ENCODE results near the gene ANO3.

Gene ANO3

DNA sequence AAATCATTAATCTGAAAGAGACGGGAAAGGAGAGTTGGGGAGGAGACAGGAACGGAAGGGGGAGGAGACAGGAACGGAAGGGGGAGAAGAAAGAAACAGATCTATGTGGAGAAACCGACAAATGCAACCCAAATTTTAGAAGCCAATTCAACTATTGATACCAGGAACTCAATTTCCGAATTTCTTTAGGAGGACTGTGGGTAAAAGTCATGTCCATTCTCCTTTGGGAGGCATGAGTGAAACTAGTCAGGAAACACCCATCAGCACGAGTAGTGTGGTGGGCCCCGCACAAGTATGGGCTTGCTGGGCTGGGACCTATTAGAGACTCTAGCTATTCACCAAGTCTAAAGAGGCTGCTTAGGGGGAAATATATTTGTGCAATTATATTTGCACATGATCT lies 18.1 kb downstream of the ANO3 start:
- no peak for DNase-seq (ENCODE audit: low spot score)
- TF ChIP-seq, protein P1, sequence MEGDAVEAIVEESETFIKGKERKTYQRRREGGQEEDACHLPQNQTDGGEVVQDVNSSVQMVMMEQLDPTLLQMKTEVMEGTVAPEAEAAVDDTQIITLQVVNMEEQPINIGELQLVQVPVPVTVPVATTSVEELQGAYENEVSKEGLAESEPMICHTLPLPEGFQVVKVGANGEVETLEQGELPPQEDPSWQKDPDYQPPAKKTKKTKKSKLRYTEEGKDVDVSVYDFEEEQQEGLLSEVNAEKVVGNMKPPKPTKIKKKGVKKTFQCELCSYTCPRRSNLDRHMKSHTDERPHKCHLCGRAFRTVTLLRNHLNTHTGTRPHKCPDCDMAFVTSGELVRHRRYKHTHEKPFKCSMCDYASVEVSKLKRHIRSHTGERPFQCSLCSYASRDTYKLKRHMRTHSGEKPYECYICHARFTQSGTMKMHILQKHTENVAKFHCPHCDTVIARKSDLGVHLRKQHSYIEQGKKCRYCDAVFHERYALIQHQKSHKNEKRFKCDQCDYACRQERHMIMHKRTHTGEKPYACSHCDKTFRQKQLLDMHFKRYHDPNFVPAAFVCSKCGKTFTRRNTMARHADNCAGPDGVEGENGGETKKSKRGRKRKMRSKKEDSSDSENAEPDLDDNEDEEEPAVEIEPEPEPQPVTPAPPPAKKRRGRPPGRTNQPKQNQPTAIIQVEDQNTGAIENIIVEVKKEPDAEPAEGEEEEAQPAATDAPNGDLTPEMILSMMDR (IDR thresholded peaks at IDR 0.05; ENCODE audit: borderline replicate concordance, control extremely low read depth, extremely low read depth, insufficient read depth, missing control alignments), result no peak
- in situ Hi-C loops (cut with MboI; ENCODE audit: low sequenced_read_pairs, unreplicated experiment), result no loop called here

DNA sequence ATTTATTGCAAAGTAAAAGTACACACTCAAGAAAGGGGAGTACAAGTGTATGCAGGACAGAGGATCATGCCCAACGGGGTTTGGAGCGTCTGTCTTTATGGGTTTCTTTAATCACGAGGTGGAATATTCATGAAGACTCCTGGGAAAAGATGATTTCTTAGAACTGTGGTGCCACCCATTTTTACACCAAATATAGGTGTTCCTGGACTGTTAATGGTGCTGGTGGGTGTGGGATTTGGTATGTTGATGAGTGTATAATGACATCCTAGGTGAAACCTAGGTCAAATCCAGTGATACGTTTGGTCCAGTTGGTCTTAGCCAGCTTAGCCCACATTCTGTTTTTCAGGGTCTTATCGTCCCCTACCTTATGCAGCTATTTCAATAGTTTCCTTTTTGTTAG lies 21.1 kb downstream of the ANO3 start:
- no peak for DNase-seq (ENCODE audit: low spot score)
- in situ Hi-C loops (cut with MboI; ENCODE audit: low sequenced_read_pairs, unreplicated experiment), result no loop called here
- TF ChIP-seq, protein P1 (IDR thresholded peaks at IDR 0.05; ENCODE audit: borderline replicate concordance, control extremely low read depth, extremely low read depth, insufficient read depth, missing control alignments), result no peak

DNA sequence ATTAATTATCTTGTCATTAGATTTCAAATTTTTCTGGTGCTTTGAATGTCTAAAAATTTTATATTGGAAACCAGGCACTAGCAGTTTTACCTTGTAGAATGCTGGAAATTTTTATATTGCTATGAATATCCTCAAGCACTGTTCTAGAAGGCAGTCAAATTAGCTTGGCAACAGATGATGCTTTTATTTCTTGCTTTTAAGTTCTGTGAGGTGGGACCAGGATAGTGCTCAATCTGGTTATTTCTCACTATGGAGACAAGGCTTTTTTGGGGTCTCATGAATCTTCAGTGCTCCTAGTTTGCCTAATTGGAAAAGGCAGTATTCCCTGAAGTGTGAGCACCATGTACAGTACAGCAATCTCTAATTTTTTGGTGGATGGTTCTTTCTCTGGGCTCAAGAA lies 27.1 kb downstream of the ANO3 start:
- in situ Hi-C loops (cut with MboI; ENCODE audit: low sequenced_read_pairs, unreplicated experiment), result no loop called here
- DNase-seq (ENCODE audit: low spot score), result no peak
- TF ChIP-seq, protein P1 (IDR thresholded peaks at IDR 0.05; ENCODE audit: borderline replicate concordance, control extremely low read depth, extremely low read depth, insufficient read depth, missing control alignments), result no peak

DNA sequence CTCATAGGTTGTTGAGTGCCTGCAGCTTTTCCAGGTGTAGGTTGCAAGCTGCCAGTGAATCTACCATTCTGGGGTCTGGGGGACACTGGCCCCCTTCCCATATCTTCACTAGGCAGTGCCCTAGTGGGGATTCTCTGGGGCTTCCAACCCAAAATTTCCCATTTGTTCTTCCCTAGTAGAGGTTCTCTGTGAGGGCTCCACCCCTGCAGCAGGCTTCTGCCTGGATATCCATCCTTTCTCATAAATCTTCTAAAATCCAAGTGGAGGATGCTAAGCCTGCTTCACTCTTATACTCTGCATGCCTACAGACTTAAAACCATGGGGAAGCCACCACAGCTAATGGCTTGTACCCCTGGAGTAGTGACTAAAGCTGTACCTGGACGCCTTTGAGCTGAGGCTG lies 33.4 kb downstream of the ANO3 start:
- TF ChIP-seq, protein P1 (IDR thresholded peaks at IDR 0.05; ENCODE audit: borderline replicate concordance, control extremely low read depth, extremely low read depth, insufficient read depth, missing control alignments), result no peak
- no peak for DNase-seq (ENCODE audit: low spot score)
- in situ Hi-C loops (cut with MboI; ENCODE audit: low sequenced_read_pairs, unreplicated experiment), result no loop called here

DNA sequence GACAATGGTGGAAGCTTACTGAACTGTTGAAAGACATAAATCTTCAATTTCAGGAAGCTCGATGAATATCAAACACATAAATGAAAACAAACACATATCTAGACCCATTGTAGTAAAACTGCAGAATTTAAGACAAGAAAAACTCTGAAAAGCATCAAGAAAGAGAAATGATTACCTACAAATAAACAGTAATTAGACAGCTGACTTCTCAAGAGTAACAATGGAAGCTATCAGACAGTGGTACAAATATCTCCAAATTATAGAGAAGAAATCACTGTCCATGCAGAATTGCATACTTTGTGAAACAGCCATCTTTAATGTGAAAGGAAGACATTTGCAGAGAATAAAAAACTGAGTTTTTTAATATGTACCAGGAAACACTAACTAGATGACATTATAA lies 45.7 kb downstream of the ANO3 start:
- TF ChIP-seq, protein P1 (IDR thresholded peaks at IDR 0.05; ENCODE audit: borderline replicate concordance, control extremely low read depth, extremely low read depth, insufficient read depth, missing control alignments), result no peak
- no peak for DNase-seq (ENCODE audit: low spot score)
- in situ Hi-C loops (cut with MboI; ENCODE audit: low sequenced_read_pairs, unreplicated experiment), result no loop called here

DNA sequence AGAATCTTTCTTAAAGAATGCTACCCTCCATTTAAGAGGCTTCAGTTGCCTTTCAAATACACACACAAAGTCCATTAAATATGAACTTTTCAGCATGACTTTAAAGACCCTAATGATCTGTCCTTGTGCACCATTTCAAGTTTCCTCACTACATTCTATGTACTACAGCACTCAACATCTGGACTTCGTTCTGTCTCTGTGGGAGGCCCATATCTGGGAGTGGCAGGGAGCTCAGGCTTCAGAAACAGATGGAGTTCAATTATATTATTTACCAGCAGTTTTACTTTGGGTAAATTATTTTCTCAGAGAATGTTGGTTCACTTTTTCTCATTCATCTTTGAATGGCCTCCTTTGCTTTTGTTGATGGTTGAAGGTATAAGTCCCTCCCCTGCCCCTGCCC lies 67.4 kb downstream of the ANO3 start:
- in situ Hi-C loops (cut with MboI; ENCODE audit: low sequenced_read_pairs, unreplicated experiment), result no loop called here
- TF ChIP-seq, protein P1 (IDR thresholded peaks at IDR 0.05; ENCODE audit: borderline replicate concordance, control extremely low read depth, extremely low read depth, insufficient read depth, missing control alignments), result no peak
- no peak for DNase-seq (ENCODE audit: low spot score)

All from GM13976 (cell line).